Colonic mucosa (tissue), 4 donors: ENCODE results near the gene SHB. TPM values are rescaled to one million over a fixed set of nuclear protein-coding genes. Genes with fewer than 3 reads are reported as not detected.
A peak's percentile ranks its signal among the peaks of the same experiment; 100 is the strongest.

ENCODE experiments used
- DNase-seq: peaks from one replicate; pipeline ENCODE4 v3.0.0-alpha.2; 2020
- H3K27ac ChIP-seq: fragments of 200-600 bp; one replicate; pipeline ENCODE4 v1.8.0; 2021
- H3K27me3 ChIP-seq: fragments of 200-600 bp; one replicate; pipeline ENCODE4 v1.8.0; 2021
- H3K36me3 ChIP-seq: fragments of 200-600 bp; one replicate; pipeline ENCODE4 v1.8.0; 2021
- H3K4me1 ChIP-seq: fragments of 200-600 bp; one replicate; pipeline ENCODE4 v1.8.0; 2021; ENCODE audit warnings: mild to moderate bottlenecking
- H3K4me3 ChIP-seq: fragments of 200-600 bp; one replicate; pipeline ENCODE4 v1.8.0; 2021
- H3K9ac ChIP-seq, 2 donors: one replicate each; pipeline ENCODE4 v1.7.0; 2013; ENCODE audit warnings: control low read depth in 2 of 2, low read depth in 2 of 2, low read length in 2 of 2
- H3K9me3 ChIP-seq: fragments of 200-600 bp; one replicate; pipeline ENCODE4 v1.8.0; 2021
- CTCF ChIP-seq: fragments of 200-600 bp; IDR thresholded peaks from one replicate; pipeline ENCODE4 v1.8.0; 2022; ENCODE audit warnings: antibody characterized with exemption, mild to moderate bottlenecking
- intact Hi-C: fragments of 100-400 bp; cut with DNase I; formaldehyde crosslinking; loops from one replicate; pipeline ENCODE4 v1.14.1; 2022
- total RNA-seq, 2 donors: library from RNA; stranded (reverse); fragmentation: NEBNext Ultra II Directional in 1 of 2; extraction: Animal tissue kit (Norgen Biotek cat#: 25700) in 1 of 2; gene quantifications; one replicate each; pipeline ENCODE4 v1.2.1, GENCODE V29; 2021
- donor health status: healthy.
- donor health status: DM: no; HTN: no; CAD: no.
- donor health status: DM: no; HTN: no; CAD: no.

The SHB gene
- total RNA-seq, 2 donors from 2014 or later = 17.4 to 24.0 TPM

- no peaks in the 10 kb centered on the region for H3K27me3 ChIP-seq
- no peak for TF ChIP-seq CTCF
- H3K4me1 ChIP-seq = peaks cover 5% of the 10 kb centered on the region
- no peaks in the 10 kb centered on the region for H3K9me3 ChIP-seq
- H3K9ac ChIP-seq = no peak overlapping the region
- intact Hi-C loops = no loop called here
- no peak overlapping the region for H3K27ac ChIP-seq
- H3K4me3 ChIP-seq = no peak overlapping the region
- no peaks in the 10 kb centered on the region for H3K36me3 ChIP-seq
- DNase-seq = no peak
Observed at GRCh38 chr9:38071470-38072134, 2.6 kb upstream of the SHB start.

GRCh38 chr9:38067859-38068681 is 957 bp downstream of the SHB start:
- Histone ChIP-seq H3K36me3 (no peaks in the 10 kb centered on the region), H3K9me3 (no peaks in the 10 kb centered on the region), H3K4me3 (peak overlapping the region; percentile 98), H3K27me3 (no peaks in the 10 kb centered on the region), H3K9ac (peak overlapping the region; percentile 87 to 90), H3K4me1 (peaks cover 13% of the 10 kb centered on the region), H3K27ac (peak overlapping the region; percentile 89)
- DNase-seq = no peak
- intact Hi-C loops = loop anchor here (2.0 to 5.0 kb wide), 3 partner anchors 37 to 156 kb away; no protein-coding TSS in a partner anchor
- TF ChIP-seq CTCF = no peak

- no peaks in the 10 kb centered on the region for H3K9me3 ChIP-seq
- H3K27ac ChIP-seq = peak overlapping the region; percentile 89
- no peaks in the 10 kb centered on the region for H3K36me3 ChIP-seq
- DNase-seq = peak; percentile 84
- intact Hi-C loops = loop anchor here (2.0 to 5.0 kb wide), 3 partner anchors 36 to 155 kb away; no protein-coding TSS in a partner anchor
- H3K4me3 ChIP-seq = peak overlapping the region; percentile 98
- H3K27me3 ChIP-seq = no peaks in the 10 kb centered on the region
- H3K4me1 ChIP-seq = peaks cover 13% of the 10 kb centered on the region
- TF ChIP-seq CTCF = no peak
- peak overlapping the region; percentile 87 to 90 for H3K9ac ChIP-seq
Observed at GRCh38 chr9:38066914-38067858, 1.8 kb downstream of the SHB start.

- Histone ChIP-seq H3K9ac (peak overlapping the region in 1 of 2 donors; percentile 90), H3K27ac (peak overlapping the region; percentile 89), H3K4me1 (peaks cover 13% of the 10 kb centered on the region), H3K36me3 (no peaks in the 10 kb centered on the region), H3K4me3 (peak overlapping the region; percentile 98), H3K9me3 (no peaks in the 10 kb centered on the region), H3K27me3 (no peaks in the 10 kb centered on the region)
- peak; percentile 46 for DNase-seq
- intact Hi-C loops = loop anchor here (2.0 to 5.0 kb wide), 3 partner anchors 36 to 154 kb away; no protein-coding TSS in a partner anchor
- peak; percentile 17 for TF ChIP-seq CTCF
Observed at GRCh38 chr9:38066197-38066913, 2.7 kb downstream of the SHB start.
